ENCODE results near the gene CENPI. TPM values are rescaled to one million over a fixed set of nuclear protein-coding genes. Genes with fewer than 3 reads are reported as not detected.

The CENPI gene
- total and polyA plus RNA-seq, 7 donors = 1.2 to 3.4 (median 2.4) TPM; not detected in 1

- intact Hi-C loops (cut with DNase I) = loop anchor here (5.0 kb wide), 1 partner anchor 127 kb away; no protein-coding TSS in a partner anchor
- Histone ChIP-seq H3K27me3 (peaks cover 0 to 4% (median 0%) of the 10 kb centered on the region in 3 donors), H3K4me3 (peak overlapping the region; percentile 50 to 60 (median 56)), H3K36me3 (no peaks in the 10 kb centered on the region), H3K27ac (peak overlapping the region; percentile 68 to 79 (median 78)), H3K9me3 (no peaks in the 10 kb centered on the region), H3K4me1 (peaks cover 0 to 14% (median 4%) of the 10 kb centered on the region in 4 donors)
- WGBS, 2 donors = 44 to 55% methylated on average over 8 of the region's 8 CpGs
- TF ChIP-seq POLR2A (IDR thresholded peaks at IDR 0.05) = no peak
- DNase-seq = no peak
Observed at GRCh38 chrX:101079736-101080270, 18.2 kb upstream of the CENPI start.

DNA sequence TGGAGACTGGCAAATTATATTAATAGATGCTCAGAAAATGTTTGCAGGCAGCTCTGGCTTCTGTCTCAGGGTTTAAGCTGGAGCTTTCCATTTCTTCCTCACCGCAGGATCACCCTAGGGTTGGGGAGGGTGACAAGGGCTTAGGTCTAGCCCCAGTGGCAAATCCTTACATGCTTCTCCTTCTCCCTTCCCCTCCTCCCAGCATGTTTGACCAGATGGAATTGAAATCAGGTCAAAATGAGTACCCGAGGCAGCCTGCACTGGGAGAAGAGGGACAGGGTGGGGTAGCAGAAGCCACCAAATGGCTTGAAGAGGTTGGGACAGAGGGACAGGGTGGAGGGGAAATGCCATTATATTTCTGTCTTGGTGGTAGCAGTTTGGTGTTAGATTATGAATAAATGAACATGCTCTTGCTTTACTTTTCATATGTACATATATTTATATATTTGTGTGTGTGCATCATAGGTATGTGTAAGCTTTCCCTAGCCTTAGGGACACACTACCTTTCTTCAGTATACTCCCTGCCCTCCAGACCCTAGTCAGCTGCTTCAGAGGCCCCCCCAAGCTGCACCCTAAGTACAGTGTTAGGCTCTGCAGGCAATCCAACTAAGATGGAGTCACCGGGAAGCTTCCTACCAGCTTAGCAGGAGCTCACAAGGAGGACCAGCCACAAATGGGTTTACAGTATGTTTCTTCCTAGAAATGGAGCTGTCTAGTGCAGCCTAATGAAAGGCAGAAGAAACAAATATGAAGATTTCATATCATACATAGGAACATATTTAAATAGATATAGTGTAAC lies 17.5 kb upstream of the CENPI start:
- intact Hi-C loops (cut with DNase I) = no loop called here
- no peak for TF ChIP-seq POLR2AphosphoS5 (IDR thresholded peaks at IDR 0.05)
- TF ChIP-seq CTCF (IDR thresholded peaks at IDR 0.05) = no peak
- no peak for TF ChIP-seq EP300 (IDR thresholded peaks at IDR 0.05)
- no peak for TF ChIP-seq POLR2A (IDR thresholded peaks at IDR 0.05)
- Histone ChIP-seq H3K9me3 (no peaks in the 10 kb centered on the region), H3K4me1 (peaks cover 0 to 14% (median 4%) of the 10 kb centered on the region in 4 donors), H3K4me3 (peak overlapping the region; percentile 50 to 60 (median 56)), H3K27ac (peak overlapping the region; percentile 68 to 79 (median 78)), H3K27me3 (peaks cover 0 to 4% (median 0%) of the 10 kb centered on the region in 3 donors), H3K36me3 (no peaks in the 10 kb centered on the region)
- 73 to 80% methylated on average over 3 of the region's 3 CpGs for WGBS, 2 donors
- DNase-seq = no peak

DNA sequence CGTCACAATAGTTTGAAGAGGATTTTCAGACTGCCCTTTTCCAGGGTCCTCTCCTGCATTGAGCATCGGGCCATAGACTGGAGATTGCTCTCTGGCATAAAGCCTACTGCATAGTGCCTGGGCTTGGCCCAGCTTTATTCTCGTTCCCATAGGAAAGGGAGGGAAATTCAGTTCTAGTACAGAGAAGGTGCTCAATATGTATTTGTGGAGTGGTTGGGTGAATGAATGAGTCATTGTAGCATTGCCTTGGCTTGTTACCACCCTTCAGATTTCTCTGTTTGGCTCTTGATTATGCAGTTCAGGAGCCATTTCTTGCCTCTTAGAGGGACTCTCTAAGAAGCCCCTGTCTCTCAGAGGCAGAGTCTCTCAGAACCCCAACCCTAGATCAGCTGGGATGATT lies 16.8 kb upstream of the CENPI start:
- H3K4me3 ChIP-seq = peak overlapping the region; percentile 50 to 60 (median 56)
- no peaks in the 10 kb centered on the region for H3K9me3 ChIP-seq
- intact Hi-C loops (cut with DNase I) = no loop called here
- peaks cover 0 to 4% (median 0%) of the 10 kb centered on the region in 3 donors for H3K27me3 ChIP-seq
- H3K36me3 ChIP-seq = no peaks in the 10 kb centered on the region
- WGBS, 2 donors = 41 to 67% methylated on average over 3 of the region's 3 CpGs
- H3K27ac ChIP-seq = peak overlapping the region in 3 of 4 donors; percentile 77 to 79 (median 78)
- DNase-seq = no peak
- peaks cover 0 to 14% (median 4%) of the 10 kb centered on the region in 4 donors for H3K4me1 ChIP-seq
- TF ChIP-seq POLR2AphosphoS5 (IDR thresholded peaks at IDR 0.05) (no peak), CTCF (IDR thresholded peaks at IDR 0.05) (no peak), EP300 (IDR thresholded peaks at IDR 0.05) (no peak), POLR2A (IDR thresholded peaks at IDR 0.05) (no peak)

- no peak for DNase-seq
- Histone ChIP-seq H3K4me1 (no peaks in the 10 kb centered on the region), H3K27ac (no peak overlapping the region), H3K27me3 (no peaks in the 10 kb centered on the region), H3K36me3 (no peaks in the 10 kb centered on the region), H3K4me3 (no peak overlapping the region), H3K9me3 (no peaks in the 10 kb centered on the region)
- 17 to 66% methylated on average over 1 of the region's 1 CpG for WGBS, 2 donors
- TF ChIP-seq CTCF (IDR thresholded peaks at IDR 0.05) (no peak), POLR2A (IDR thresholded peaks at IDR 0.05) (no peak), POLR2AphosphoS5 (IDR thresholded peaks at IDR 0.05) (no peak), EP300 (IDR thresholded peaks at IDR 0.05) (no peak)
- intact Hi-C loops (cut with DNase I) = no loop called here
Observed at GRCh38 chrX:101091817-101092216, 6.2 kb upstream of the CENPI start.

DNA sequence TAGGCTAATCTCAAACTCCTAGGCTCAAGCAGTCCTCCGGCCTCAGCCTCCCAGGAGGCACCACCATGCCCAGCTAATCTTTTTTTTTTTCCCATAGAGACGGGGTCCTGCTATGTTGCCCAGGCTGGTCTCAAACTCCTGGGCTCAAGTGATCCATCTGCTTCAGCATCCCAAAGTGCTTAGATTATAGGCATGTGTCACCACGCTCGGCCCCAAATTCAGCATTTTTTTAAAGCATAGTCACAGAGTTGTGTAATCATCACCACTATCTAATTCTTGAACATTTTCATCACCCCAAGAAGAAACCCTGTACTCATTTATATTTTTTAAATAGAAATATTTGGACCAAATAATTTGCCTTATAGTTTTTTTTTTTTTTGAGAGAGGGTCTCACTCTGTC lies 10.3 kb downstream of the CENPI start:
- no peak for DNase-seq
- Histone ChIP-seq H3K36me3 (no peaks in the 10 kb centered on the region), H3K27me3 (no peaks in the 10 kb centered on the region), H3K9me3 (no peaks in the 10 kb centered on the region), H3K27ac (no peak overlapping the region), H3K4me3 (no peak overlapping the region), H3K4me1 (no peaks in the 10 kb centered on the region)
- WGBS, 2 donors = 96 to 99% methylated on average over 4 of the region's 4 CpGs
- intact Hi-C loops (cut with DNase I) = no loop called here
- TF ChIP-seq POLR2A (IDR thresholded peaks at IDR 0.05) (no peak), EP300 (IDR thresholded peaks at IDR 0.05) (no peak), POLR2AphosphoS5 (IDR thresholded peaks at IDR 0.05) (no peak), CTCF (IDR thresholded peaks at IDR 0.05) (no peak)
